ENCODE data around the gene C16orf46. TPM values are rescaled to one million over a fixed set of nuclear protein-coding genes. Genes with fewer than 3 reads are reported as not detected.

The C16orf46 gene
- total RNA-seq, 4 donors from 2014 or later: 0.32 to 5.6 TPM; not detected in 2

DNA sequence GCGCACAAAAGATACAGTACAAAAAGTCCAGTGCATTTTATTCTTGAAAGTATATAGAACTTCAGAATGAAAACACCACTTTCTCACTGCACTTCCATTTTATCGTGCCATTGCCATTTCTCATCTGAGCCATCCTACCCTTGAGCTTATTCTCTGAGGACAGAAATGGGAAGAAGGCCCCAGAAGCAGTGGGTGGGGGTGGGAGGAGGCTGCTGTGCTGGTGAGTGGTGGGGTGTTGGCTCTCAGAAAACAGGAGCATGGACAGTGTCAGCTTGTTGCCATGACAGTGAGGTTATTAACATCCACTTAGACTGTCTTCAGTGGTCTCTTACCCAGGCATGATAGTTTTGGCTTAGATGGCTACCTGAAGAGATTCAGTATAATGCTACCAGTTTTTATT lies 36.9 kb downstream of the C16orf46 start:
- no peak for DNase-seq
- H3K4me1 ChIP-seq: peaks cover 6 to 32% (median 12%) of the 10 kb centered on the region in 4 donors
- in situ Hi-C loops (cut with MboI; ENCODE audit: low pct_ligation_motif_present in 1 of 4, low pct_unique_long_range_greater_than_20kb in 1 of 4, low sequenced_read_pairs in 3 of 4): loop anchor here in 3 of 4 donors (25.0 kb wide), 1 partner anchor 697 kb away; no protein-coding TSS in a partner anchor
- TF ChIP-seq EP300 (IDR thresholded peaks at IDR 0.05; ENCODE audit: low read depth): no peak
- no peak for TF ChIP-seq CTCF (IDR thresholded peaks at IDR 0.05)
- TF ChIP-seq POLR2A (IDR thresholded peaks at IDR 0.05): no peak
- TF ChIP-seq POLR2AphosphoS5 (IDR thresholded peaks at IDR 0.05): no peak
- intact Hi-C loops (cut with DNase I; ENCODE audit: low total_unique reads): no loop called here
- no peak overlapping the region for H3K4me3 ChIP-seq
- H3K27me3 ChIP-seq: no peaks in the 10 kb centered on the region
- peaks cover 0 to 38% (median 16%) of the 10 kb centered on the region in 4 donors for H3K36me3 ChIP-seq
- H3K9me3 ChIP-seq: no peaks in the 10 kb centered on the region
- 93 to 99% methylated on average over 2 of the region's 2 CpGs for WGBS, 2 donors (ENCODE audit: low coverage in 1 of 2)
- no peak overlapping the region for H3K27ac ChIP-seq

DNA sequence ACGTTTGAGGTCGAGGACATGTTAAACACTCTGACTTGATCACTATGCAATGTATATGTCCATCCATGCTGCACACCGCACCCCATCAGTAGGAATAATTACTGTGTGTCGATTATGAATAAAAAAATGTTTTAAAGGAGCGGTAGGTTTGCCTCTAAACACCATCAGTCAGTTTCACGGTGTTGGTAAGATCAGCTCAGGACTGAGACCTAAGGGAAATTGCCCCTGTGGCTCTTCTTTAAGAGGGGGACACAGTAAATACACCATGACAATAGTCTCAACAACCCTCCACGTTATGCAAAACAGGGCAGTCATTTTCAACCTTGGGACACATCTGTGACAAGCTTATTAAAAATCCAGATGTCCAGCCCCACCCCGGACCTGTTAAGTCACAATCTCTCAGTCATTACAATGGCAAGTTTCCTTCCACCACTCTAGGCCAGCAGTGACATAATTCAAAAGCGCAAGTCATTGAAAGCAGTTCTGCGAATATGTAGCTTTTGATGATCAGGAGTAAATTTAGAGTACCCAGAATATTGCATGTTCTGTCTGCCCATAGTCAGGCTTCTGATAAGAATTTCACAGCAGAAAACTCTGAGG lies 40.2 kb downstream of the C16orf46 start:
- in situ Hi-C loops (cut with MboI; ENCODE audit: low pct_ligation_motif_present in 1 of 4, low pct_unique_long_range_greater_than_20kb in 1 of 4, low sequenced_read_pairs in 3 of 4) (loop anchor here in 3 of 4 donors (25.0 kb wide), 1 partner anchor 700 kb away; no protein-coding TSS in a partner anchor), intact Hi-C loops (cut with DNase I; ENCODE audit: low total_unique reads) (loop anchor here (5.0 to 10.0 kb wide), 3 partner anchors 40 to 1260 kb away; partner anchors contain the start of gene C16orf46)
- peak overlapping the region; percentile 84 to 89 (median 86) for H3K27ac ChIP-seq
- peaks cover 6 to 32% (median 12%) of the 10 kb centered on the region in 4 donors for H3K4me1 ChIP-seq
- no peaks in the 10 kb centered on the region for H3K27me3 ChIP-seq
- H3K9me3 ChIP-seq: no peaks in the 10 kb centered on the region
- H3K4me3 ChIP-seq: peak overlapping the region; percentile 77 to 94 (median 87)
- TF ChIP-seq CTCF (IDR thresholded peaks at IDR 0.05) (no peak), POLR2AphosphoS5 (IDR thresholded peaks at IDR 0.05) (no peak), POLR2A (IDR thresholded peaks at IDR 0.05) (no peak), EP300 (IDR thresholded peaks at IDR 0.05; ENCODE audit: low read depth) (no peak)
- H3K36me3 ChIP-seq: peaks cover 0 to 7% (median 2%) of the 10 kb centered on the region in 4 donors
- 23 to 35% methylated on average over 7 to 10 of the region's 10 CpGs for WGBS, 2 donors (ENCODE audit: low coverage in 1 of 2)
- DNase-seq: no peak

DNA sequence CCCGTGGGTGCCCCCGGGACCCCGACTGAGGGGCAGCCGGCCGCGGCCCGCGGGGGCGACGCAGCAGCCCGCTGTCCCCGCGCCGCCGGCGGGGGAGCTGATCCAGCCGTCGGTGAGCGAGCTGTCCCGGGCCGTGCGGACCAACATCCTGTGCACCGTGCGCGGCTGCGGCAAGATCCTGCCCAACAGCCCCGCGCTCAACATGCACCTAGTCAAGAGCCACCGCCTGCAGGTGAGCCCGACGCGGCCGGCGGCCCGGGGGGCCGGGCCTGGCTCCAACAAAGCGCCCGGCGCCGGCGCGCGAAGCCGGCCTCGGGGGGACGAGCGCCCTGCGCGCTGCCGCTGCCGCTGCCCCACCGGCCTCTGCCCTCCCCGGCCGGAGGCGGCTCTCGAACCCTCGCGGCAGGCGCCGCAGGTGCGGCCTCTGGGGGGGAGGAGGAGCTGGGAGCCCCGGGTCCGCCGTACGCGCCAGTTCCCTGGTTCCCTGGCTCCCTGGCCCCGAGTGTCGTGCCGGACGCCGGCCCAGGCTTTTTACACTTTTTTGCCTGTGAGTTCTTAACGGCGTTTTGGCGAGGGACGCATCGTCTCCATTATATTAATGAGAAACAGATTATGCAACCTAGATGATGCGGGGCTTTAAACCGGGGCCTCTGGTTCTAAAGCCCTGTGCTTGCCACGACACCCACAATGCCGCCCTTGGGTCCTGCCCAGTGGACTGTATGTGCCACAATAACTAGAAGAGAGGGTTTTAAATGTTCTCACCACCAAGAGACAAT lies 40.9 kb downstream of the C16orf46 start:
- no peaks in the 10 kb centered on the region for H3K27me3 ChIP-seq
- no peaks in the 10 kb centered on the region for H3K36me3 ChIP-seq
- no peaks in the 10 kb centered on the region for H3K9me3 ChIP-seq
- DNase-seq: peak; percentile 35
- intact Hi-C loops (cut with DNase I; ENCODE audit: low total_unique reads): loop anchor here (1.0 to 10.0 kb wide), 4 partner anchors 30 to 1259 kb away; partner anchors contain the start of genes C16orf46 and CMC2
- peak overlapping the region; percentile 77 to 94 (median 87) for H3K4me3 ChIP-seq
- peak overlapping the region; percentile 84 to 89 (median 86) for H3K27ac ChIP-seq
- peaks cover 6 to 32% (median 12%) of the 10 kb centered on the region in 4 donors for H3K4me1 ChIP-seq
- TF ChIP-seq POLR2AphosphoS5 (IDR thresholded peaks at IDR 0.05) (no peak), EP300 (IDR thresholded peaks at IDR 0.05; ENCODE audit: low read depth) (no peak), CTCF (IDR thresholded peaks at IDR 0.05) (no peak), POLR2A (IDR thresholded peaks at IDR 0.05) (no peak)
- WGBS, 2 donors (ENCODE audit: low coverage in 1 of 2): 0% methylated on average over 24 of the region's 80 CpGs; no CpG with 5 or more reads in 1 of the 2 donors
- in situ Hi-C loops (cut with MboI; ENCODE audit: low pct_ligation_motif_present in 1 of 4, low pct_unique_long_range_greater_than_20kb in 1 of 4, low sequenced_read_pairs in 3 of 4): loop anchor here in 3 of 4 donors (25.0 kb wide), 1 partner anchor 701 kb away; no protein-coding TSS in a partner anchor

Data from transverse colon (tissue), 4 donors.